Stimulated activated CD4-positive, alpha-beta T cell treated with anti-CD3 and anti-CD28 coated beads, Interleukin-15, amount 100 ng/mL, for 24 hours (primary cell): ENCODE measurements around the gene SLC43A2.

ENCODE experiments used
- DNase-seq: peaks from one replicate; pipeline ENCODE4 v3.0.0-alpha.2; 2020

Gene SLC43A2

GRCh38 chr17:1621273-1621954 lies 7.2 kb downstream of the SLC43A2 start:
- DNase-seq = no peak

- no peak for DNase-seq
Observed at GRCh38 chr17:1620486-1620885, 8.1 kb downstream of the SLC43A2 start.

GRCh38 chr17:1617620-1618174 lies 10.9 kb downstream of the SLC43A2 start:
- no peak for DNase-seq

GRCh38 chr17:1616101-1616500 lies 12.5 kb downstream of the SLC43A2 start:
- no peak for DNase-seq

- no peak for DNase-seq
Observed at GRCh38 chr17:1612400-1612799, 16.2 kb downstream of the SLC43A2 start.

- no peak for DNase-seq
Observed at GRCh38 chr17:1611715-1612114, 16.9 kb downstream of the SLC43A2 start.

- DNase-seq = no peak
Observed at GRCh38 chr17:1608676-1609075, 20.0 kb downstream of the SLC43A2 start.

GRCh38 chr17:1607971-1608320 lies 20.7 kb downstream of the SLC43A2 start:
- DNase-seq = no peak

- DNase-seq = peak; percentile 55
Observed at GRCh38 chr17:1606352-1606985, 22.2 kb downstream of the SLC43A2 start.

GRCh38 chr17:1605681-1606351 lies 22.8 kb downstream of the SLC43A2 start:
- DNase-seq = no peak

GRCh38 chr17:1604831-1605528 lies 23.7 kb downstream of the SLC43A2 start:
- DNase-seq = no peak

- DNase-seq = no peak
Observed at GRCh38 chr17:1601571-1601970, 27.1 kb downstream of the SLC43A2 start.

GRCh38 chr17:1598399-1599095 lies 30.1 kb downstream of the SLC43A2 start:
- DNase-seq = no peak

GRCh38 chr17:1597861-1598342 lies 30.7 kb downstream of the SLC43A2 start:
- DNase-seq = no peak

- no peak for DNase-seq
Observed at GRCh38 chr17:1593630-1593931, 35.1 kb downstream of the SLC43A2 start.

- no peak for DNase-seq
Observed at GRCh38 chr17:1592751-1593629, 35.6 kb downstream of the SLC43A2 start.

- DNase-seq = no peak
Observed at GRCh38 chr17:1591474-1592090, 37.1 kb downstream of the SLC43A2 start.

- no peak for DNase-seq
Observed at GRCh38 chr17:1590747-1591473, 37.7 kb downstream of the SLC43A2 start.

- DNase-seq = peak; percentile 43
Observed at GRCh38 chr17:1590029-1590746, 38.4 kb downstream of the SLC43A2 start.
